PC-9 (cell line): Measurements from ENCODE around the gene UCP1. TPM values are rescaled to one million over a fixed set of nuclear protein-coding genes. Genes with fewer than 3 reads are reported as not detected.
A peak's percentile ranks its signal among the peaks of the same experiment; 100 is the strongest.

ENCODE experiments used
- BruUV-seq: library from RNA; stranded (reverse); fragments of 400-500 nt; replicated peaks from 2 replicates; lab custom pipeline; 2021; lab: Mats Ljungman, UMichigan
- CTCF ChIA-PET: fragments of 300-600 bp; sonication (Branson Sonifier 250); formaldehyde crosslinking; loops from one replicate; lab custom pipeline; 2022; ENCODE audit warnings: antibody characterized with exemption; lab: Charles Lee
- POLR2A ChIA-PET: fragments of 300-600 bp; sonication (Branson Sonifier 250); formaldehyde crosslinking; loops from one replicate; lab custom pipeline; 2022; ENCODE audit warnings: antibody characterized with exemption; ENCODE audit not compliant: unreplicated experiment; lab: Charles Lee
- DNase-seq, 2 experiments: peaks; one replicate each; pipeline versions ENCODE4 v3.0.0 to v3.0.0-alpha.2; 2015 to 2022; ENCODE audit warnings: mixed read lengths in 1 of 2
- H2AFZ ChIP-seq: fragments of 200-600 bp; sonication (generic); 2 replicates; pipeline ENCODE4 v1.8.1; 2017; ENCODE audit warnings: antibody characterized with exemption
- H3F3A ChIP-seq: fragments of 200-600 bp; sonication (generic); 2 replicates; pipeline ENCODE4 v1.8.1; 2017; ENCODE audit warnings: antibody characterized with exemption, mild to moderate bottlenecking, low read depth; ENCODE audit not compliant: insufficient read depth
- H3K27ac ChIP-seq: fragments of 200-600 bp; sonication (generic); 2 replicates; pipeline ENCODE4 v1.6.1; 2016; ENCODE audit warnings: mixed run types
- H3K27me3 ChIP-seq: fragments of 200-600 bp; sonication (generic); 2 replicates; pipeline ENCODE4 v1.6.1; 2016; ENCODE audit warnings: low read depth, mixed run types; ENCODE audit not compliant: insufficient read depth
- H3K36me3 ChIP-seq: fragments of 200-600 bp; sonication (generic); 2 replicates; pipeline ENCODE4 v1.6.1; 2016; ENCODE audit warnings: low read depth, mixed run types
- H3K4me1 ChIP-seq: fragments of 200-600 bp; sonication (generic); replicated peaks from 2 replicates; pipeline ENCODE4 v1.6.1; 2016; ENCODE audit warnings: mixed run types; ENCODE audit not compliant: insufficient read depth
- H3K4me2 ChIP-seq: fragments of 200-600 bp; sonication (generic); 2 replicates; pipeline ENCODE4 v1.6.1; 2017; ENCODE audit warnings: mixed run types
- H3K4me3 ChIP-seq: fragments of 200-600 bp; sonication (generic); 2 replicates; pipeline ENCODE4 v1.6.1; 2016; ENCODE audit warnings: mixed run types
- H3K79me2 ChIP-seq: fragments of 200-600 bp; sonication (generic); 2 replicates; pipeline ENCODE4 v1.6.1; 2017; ENCODE audit warnings: low read depth, mixed run types
- H3K9me2 ChIP-seq: fragments of 200-600 bp; sonication (generic); 2 replicates; pipeline ENCODE4 v1.8.1; 2017; ENCODE audit warnings: mild to moderate bottlenecking; ENCODE audit not compliant: insufficient read depth
- H3K9me3 ChIP-seq: fragments of 200-600 bp; sonication (generic); 2 replicates; pipeline ENCODE4 v1.8.1; 2016; ENCODE audit warnings: low read depth; ENCODE audit not compliant: insufficient read depth
- H4K20me1 ChIP-seq: fragments of 200-600 bp; sonication (generic); 2 replicates; pipeline ENCODE4 v1.8.1; 2017; ENCODE audit not compliant: insufficient read depth
- EZH2 ChIP-seq: fragments of 200-600 bp; sonication (generic); IDR thresholded peaks from 2 replicates; pipeline ENCODE4 v1.8.0; 2017; ENCODE audit warnings: antibody characterized with exemption, low read depth
- intact Hi-C: fragments of 100-400 bp; cut with micrococcal nuclease; formaldehyde crosslinking; loops from one replicate; pipeline ENCODE4 v1.10.0; 2022; ENCODE audit not compliant: unreplicated experiment
- total RNA-seq: library from RNA; stranded (reverse); gene quantifications from 2 replicates; pipeline ENCODE4 v1.2.3, GENCODE V29; 2021
- TF ChIP-seq, protein P1 (sequence below): fragments of 200-600 bp; sonication (generic); conservative IDR thresholded peaks from 2 replicates; pipeline ENCODE4 v1.6.1; 2017; ENCODE audit warnings: mixed run types, antibody characterized with exemption, mild to moderate bottlenecking, moderate library complexity

UCP1 gene
- total RNA-seq, 1 experiment from 2014 or later, result not detected

DNA sequence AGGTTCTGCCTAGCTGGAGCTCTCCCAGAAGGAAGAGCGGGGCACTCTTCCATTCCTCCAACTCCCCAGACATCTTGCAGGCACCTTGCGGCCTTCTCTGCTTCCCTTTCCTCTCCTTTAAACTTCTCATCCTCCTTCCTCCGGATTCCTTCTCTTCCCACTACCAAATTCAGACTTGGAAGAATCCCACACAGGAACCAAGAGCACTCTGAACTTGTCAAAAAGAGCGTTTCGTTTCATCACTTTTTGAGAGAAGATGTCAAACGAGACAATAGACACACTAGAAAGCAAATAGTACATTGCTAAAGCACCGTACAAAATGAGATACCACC is 512 bp upstream of the UCP1 start:
- no peaks in the 10 kb centered on the region for H4K20me1 ChIP-seq
- H3K9me2 ChIP-seq, result no peaks in the 10 kb centered on the region
- TF ChIP-seq, protein P1, sequence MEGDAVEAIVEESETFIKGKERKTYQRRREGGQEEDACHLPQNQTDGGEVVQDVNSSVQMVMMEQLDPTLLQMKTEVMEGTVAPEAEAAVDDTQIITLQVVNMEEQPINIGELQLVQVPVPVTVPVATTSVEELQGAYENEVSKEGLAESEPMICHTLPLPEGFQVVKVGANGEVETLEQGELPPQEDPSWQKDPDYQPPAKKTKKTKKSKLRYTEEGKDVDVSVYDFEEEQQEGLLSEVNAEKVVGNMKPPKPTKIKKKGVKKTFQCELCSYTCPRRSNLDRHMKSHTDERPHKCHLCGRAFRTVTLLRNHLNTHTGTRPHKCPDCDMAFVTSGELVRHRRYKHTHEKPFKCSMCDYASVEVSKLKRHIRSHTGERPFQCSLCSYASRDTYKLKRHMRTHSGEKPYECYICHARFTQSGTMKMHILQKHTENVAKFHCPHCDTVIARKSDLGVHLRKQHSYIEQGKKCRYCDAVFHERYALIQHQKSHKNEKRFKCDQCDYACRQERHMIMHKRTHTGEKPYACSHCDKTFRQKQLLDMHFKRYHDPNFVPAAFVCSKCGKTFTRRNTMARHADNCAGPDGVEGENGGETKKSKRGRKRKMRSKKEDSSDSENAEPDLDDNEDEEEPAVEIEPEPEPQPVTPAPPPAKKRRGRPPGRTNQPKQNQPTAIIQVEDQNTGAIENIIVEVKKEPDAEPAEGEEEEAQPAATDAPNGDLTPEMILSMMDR, result no peak
- TF ChIP-seq EZH2, result no peak
- peak overlapping the region; percentile 26; the same call in 1 of the 2 replicates for H3K4me2 ChIP-seq
- no peaks in the 10 kb centered on the region for H3K36me3 ChIP-seq
- intact Hi-C loops, result no loop called here
- no peaks in the 10 kb centered on the region for H3K4me1 ChIP-seq
- CTCF ChIA-PET, result no interaction called here
- no peaks in the 10 kb centered on the region for H3K9me3 ChIP-seq
- H3K79me2 ChIP-seq, result no peaks in the 10 kb centered on the region
- no TSS peak for BruUV-seq
- H3K27ac ChIP-seq, result no peak overlapping the region
- H3K4me3 ChIP-seq, result no peak overlapping the region
- no peak overlapping the region for H2AFZ ChIP-seq
- H3F3A ChIP-seq, result no peaks in the 10 kb centered on the region
- POLR2A ChIA-PET, result no interaction called here
- peaks cover 4% of the 10 kb centered on the region; the same call in 1 of the 2 replicates for H3K27me3 ChIP-seq
- DNase-seq, result no peak

- CTCF ChIA-PET, result interaction anchor here (0.6 kb wide), 1 partner anchor 45 kb away, joined by 5 read pairs; no protein-coding TSS in a partner anchor
- Histone ChIP-seq H3K9me3 (no peaks in the 10 kb centered on the region), H3F3A (no peaks in the 10 kb centered on the region), H3K4me2 (no peak overlapping the region), H2AFZ (no peak overlapping the region), H3K4me3 (no peak overlapping the region), H3K27ac (no peak overlapping the region), H3K36me3 (no peaks in the 10 kb centered on the region), H3K4me1 (no peaks in the 10 kb centered on the region), H3K27me3 (no peaks in the 10 kb centered on the region), H3K9me2 (no peaks in the 10 kb centered on the region), H3K79me2 (no peaks in the 10 kb centered on the region), H4K20me1 (no peaks in the 10 kb centered on the region)
- POLR2A ChIA-PET, result no interaction called here
- BruUV-seq, result no TSS peak
- no peak for DNase-seq
- TF ChIP-seq EZH2, result no peak
- TF ChIP-seq, protein P1, result no peak
- intact Hi-C loops, result no loop called here
Measured at GRCh38 chr4:140559696-140560095, 9.1 kb downstream of the UCP1 start.

DNA sequence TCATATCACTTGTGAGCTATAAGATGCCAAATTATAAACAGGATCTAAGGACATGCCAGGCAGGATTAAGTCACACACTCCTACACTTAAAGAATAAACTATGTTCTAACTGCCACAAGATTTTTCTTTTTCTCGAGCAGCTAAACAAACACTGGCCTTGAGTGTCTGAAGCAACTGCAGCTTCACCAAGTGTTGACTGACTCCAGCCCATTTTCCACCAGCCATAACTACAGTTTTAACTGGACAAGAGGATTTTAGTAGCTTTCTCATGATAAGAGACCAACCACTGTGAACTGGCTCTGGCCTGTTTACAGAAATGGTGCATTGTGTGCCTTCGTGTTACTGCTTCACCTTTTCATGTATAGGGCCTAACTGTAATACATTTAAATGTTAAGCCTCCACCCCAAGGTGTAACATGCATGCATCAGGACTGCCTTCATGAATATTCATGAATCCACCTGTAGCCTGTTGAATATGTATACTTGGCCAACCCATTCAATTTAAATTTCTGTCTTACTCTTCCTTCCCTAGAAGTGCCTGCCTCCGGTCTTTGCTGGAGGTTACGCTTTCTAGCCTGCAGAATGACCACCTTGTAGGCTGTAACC is 10.8 kb downstream of the UCP1 start:
- BruUV-seq, result no TSS peak
- H4K20me1 ChIP-seq, result no peaks in the 10 kb centered on the region
- H3K4me3 ChIP-seq, result no peak overlapping the region
- ChIA-PET CTCF (no interaction called here), POLR2A (no interaction called here)
- no peak overlapping the region for H2AFZ ChIP-seq
- TF ChIP-seq, protein P1, result no peak
- no peaks in the 10 kb centered on the region for H3K9me2 ChIP-seq
- no peaks in the 10 kb centered on the region for H3K9me3 ChIP-seq
- no peaks in the 10 kb centered on the region for H3K36me3 ChIP-seq
- H3F3A ChIP-seq, result no peaks in the 10 kb centered on the region
- no peaks in the 10 kb centered on the region for H3K4me1 ChIP-seq
- intact Hi-C loops, result no loop called here
- H3K4me2 ChIP-seq, result no peak overlapping the region
- no peaks in the 10 kb centered on the region for H3K79me2 ChIP-seq
- no peak overlapping the region for H3K27ac ChIP-seq
- no peak for DNase-seq
- H3K27me3 ChIP-seq, result no peaks in the 10 kb centered on the region
